GM12891 (cell line): Measurements from ENCODE around the gene RGS3.

Experiments used
- PAX5 ChIP-seq: IDR thresholded peaks from 2 replicates; pipeline ENCODE4 v1.6.1; 2011; ENCODE audit warnings: low read length, moderate library complexity, mild to moderate bottlenecking; ENCODE audit not compliant: insufficient read depth, severe bottlenecking
- POLR2A ChIP-seq: IDR thresholded peaks from 2 replicates; pipeline ENCODE4 v1.6.1; 2011; ENCODE audit warnings: low read depth, low read length, control low read depth
- POLR2AphosphoS5 ChIP-seq: IDR thresholded peaks from 2 replicates; pipeline ENCODE4 v1.6.1; 2011; ENCODE audit warnings: low read depth, low read length, control low read depth
- POU2F2 ChIP-seq: IDR thresholded peaks from 2 replicates; pipeline ENCODE4 v1.6.1; 2011; ENCODE audit warnings: low read depth, mild to moderate bottlenecking, control low read depth, low read length, moderate library complexity
- SPI1 ChIP-seq: IDR thresholded peaks from 2 replicates; pipeline ENCODE4 v1.6.1; 2011; ENCODE audit warnings: low read depth, low read length, control low read depth
- TAF1 ChIP-seq: IDR thresholded peaks from 2 replicates; pipeline ENCODE4 v1.6.1; 2011; ENCODE audit warnings: low read depth, low read length, control low read depth

GRCh38 chr9:113599646-113600022 is 136.1 kb downstream of the RGS3 start:
- TF ChIP-seq POLR2A (no peak), POLR2AphosphoS5 (no peak), SPI1 (no peak), TAF1 (no peak), POU2F2 (no peak), PAX5 (no peak)
